GM12873 (cell line): ENCODE data around the gene SMIM38.

Experiments
- CTCF ChIP-seq: IDR thresholded peaks from 2 replicates; pipeline ENCODE4 v1.5.1; 2012; ENCODE audit warnings: low read depth, mild to moderate bottlenecking, moderate library complexity, low read length, control low read depth; ENCODE audit not compliant: insufficient read depth; ENCODE audit errors: missing control alignments

SMIM38 gene

GRCh38 chr11:69166218-69167115 lies 10.7 kb downstream of the SMIM38 start:
- TF ChIP-seq CTCF, result no peak

- no peak for TF ChIP-seq CTCF
Measured at GRCh38 chr11:69167130-69167915, 11.6 kb downstream of the SMIM38 start.

DNA sequence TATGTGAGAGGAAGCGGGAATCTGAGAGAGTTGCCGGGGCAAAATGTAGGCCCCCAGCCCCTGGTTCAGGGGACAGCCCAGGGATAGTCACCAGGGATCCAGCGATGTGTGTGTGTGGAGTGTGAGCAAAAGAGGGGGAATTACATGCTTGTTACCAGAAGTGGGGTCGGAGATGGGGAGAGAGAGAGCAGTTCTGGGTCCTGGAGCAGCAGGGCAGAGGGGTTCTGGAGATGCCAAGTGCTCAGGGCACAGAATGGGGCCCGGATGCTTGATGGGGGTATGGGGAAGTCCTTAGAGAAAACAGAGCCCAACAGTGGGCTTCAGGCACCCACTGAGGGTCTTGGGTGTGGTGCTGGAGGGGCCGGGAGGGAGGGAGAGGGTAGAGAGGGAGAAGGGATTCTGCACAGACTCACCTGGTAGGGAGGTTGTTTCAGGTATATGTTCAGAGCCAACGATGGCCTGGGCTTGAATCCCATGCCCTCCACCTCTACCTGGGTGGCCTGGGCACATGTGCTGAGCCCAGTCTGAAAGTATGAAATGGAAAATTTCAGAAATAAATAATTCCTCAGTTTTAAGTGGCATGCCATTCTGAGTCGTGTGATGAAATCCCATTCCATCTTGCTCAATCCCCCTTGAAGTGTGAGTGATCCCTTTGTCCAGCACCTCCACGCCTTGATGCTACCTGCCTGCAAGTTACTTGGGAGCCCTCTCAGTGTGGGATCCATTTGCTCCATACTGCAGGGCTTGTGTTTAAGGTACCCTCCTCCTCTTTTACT lies 12.4 kb downstream of the SMIM38 start:
- no peak for TF ChIP-seq CTCF

DNA sequence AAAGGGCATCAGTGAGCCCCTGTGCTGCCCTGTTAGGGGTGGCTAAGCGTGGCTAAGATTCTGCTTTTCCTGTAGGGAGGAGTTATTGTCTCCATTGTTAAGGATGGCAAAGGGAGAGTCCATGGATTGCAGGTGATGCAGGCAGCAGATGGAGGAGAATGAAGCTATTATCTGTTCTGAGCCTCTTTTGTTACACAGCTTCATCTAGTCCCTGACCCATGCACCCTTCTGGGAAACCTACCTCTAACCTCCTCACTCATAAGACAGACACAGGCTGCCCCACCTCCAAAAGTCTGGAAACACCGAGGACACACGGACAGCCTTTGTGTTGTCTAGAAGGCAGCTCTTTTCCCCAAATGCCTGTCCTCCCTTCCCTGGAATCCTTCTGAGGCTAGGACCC lies 13.7 kb downstream of the SMIM38 start:
- no peak for TF ChIP-seq CTCF

- TF ChIP-seq CTCF, result no peak
Measured at GRCh38 chr11:69170704-69171103, 15.0 kb downstream of the SMIM38 start.

DNA sequence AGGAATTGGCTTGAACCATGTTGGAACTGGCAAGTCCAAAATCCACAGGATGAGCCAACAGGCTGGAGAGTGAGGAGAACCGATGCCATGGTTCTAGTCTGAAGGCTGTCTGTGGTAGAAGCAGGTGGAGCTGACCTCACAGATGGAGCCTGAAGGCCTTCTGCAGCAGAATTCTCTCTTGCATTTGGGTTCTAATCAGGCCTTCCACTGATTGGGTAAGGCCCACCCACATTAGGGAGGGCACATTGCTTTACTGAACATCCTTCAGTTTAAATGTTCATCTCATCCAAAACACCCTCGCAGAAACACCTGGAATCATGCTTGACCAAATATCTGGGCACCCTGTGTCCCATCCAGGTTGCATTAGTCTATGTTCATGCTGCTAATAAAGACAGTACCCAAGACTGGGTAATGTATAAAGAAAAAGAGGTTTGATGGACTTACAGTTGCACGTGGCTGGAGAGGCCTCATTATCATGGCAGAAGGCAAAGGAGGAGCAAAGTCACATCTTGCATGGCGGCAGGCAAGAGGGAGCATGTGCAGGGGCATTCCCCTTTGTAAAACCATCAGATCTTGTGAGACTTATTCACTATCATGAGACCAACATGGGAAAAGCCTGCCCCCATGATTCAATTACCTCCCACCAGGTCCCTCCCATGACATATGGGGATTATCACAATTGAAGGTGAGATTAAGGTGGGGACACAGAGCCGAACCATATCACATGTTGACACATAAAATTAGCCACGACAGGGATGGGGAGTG lies 15.9 kb downstream of the SMIM38 start:
- TF ChIP-seq CTCF, result no peak
